H1 (cell line): ENCODE data around the gene OGFRL1. TPM values are rescaled to one million over a fixed set of nuclear protein-coding genes. Genes with fewer than 3 reads are reported as not detected.

Source experiments
- CTCF ChIA-PET: fragments of 300-600 bp; sonication (Branson Sonifier 250); formaldehyde crosslinking; loops from one replicate; lab custom pipeline; 2021; ENCODE audit not compliant: partially characterized antibody; lab: Charles Lee
- POLR2A ChIA-PET: fragments of 300-600 bp; sonication (Branson Sonifier 250); formaldehyde crosslinking; loops from one replicate; lab custom pipeline; 2021; ENCODE audit warnings: inconsistent platforms; ENCODE audit not compliant: partially characterized antibody; lab: Charles Lee
- DNase-seq, 2 experiments: peaks; one replicate each; pipeline versions ENCODE4 v3.0.0 to v3.0.0-alpha.2; 2010 to 2022; ENCODE audit warnings: low spot score in 2 of 2, low read depth in 1 of 2, mixed read lengths in 1 of 2
- FAIRE-seq: peaks from 2 replicates; lab custom pipeline; 2011; peaks lifted over from hg19 to GRCh38; lab: Jason Lieb, UNC
- H2AFZ ChIP-seq: 2 replicates; pipeline ENCODE4 v1.8.1; 2012; ENCODE audit warnings: low read length, inconsistent platforms
- H2AK5ac ChIP-seq: 2 replicates; pipeline ENCODE4 v1.6.1; 2013; ENCODE audit warnings: low read depth, low read length
- H2BK120ac ChIP-seq: replicated peaks from 2 replicates; pipeline ENCODE3; 2013; ENCODE audit warnings: low read depth, low read length, inconsistent platforms
- H2BK12ac ChIP-seq: 2 replicates; pipeline ENCODE4 v1.6.1; 2013; ENCODE audit warnings: low read depth, low read length
- H2BK15ac ChIP-seq: 2 replicates; pipeline ENCODE4 v1.6.1; 2013; ENCODE audit warnings: low read length
- H2BK20ac ChIP-seq: 2 replicates; pipeline ENCODE4 v1.6.1; 2013; ENCODE audit warnings: low read length
- H2BK5ac ChIP-seq: 2 replicates; pipeline ENCODE4 v1.6.1; 2013; ENCODE audit warnings: low read depth, low read length
- H3K14ac ChIP-seq: 2 replicates; pipeline ENCODE4 v1.6.1; 2013; ENCODE audit warnings: inconsistent platforms; ENCODE audit not compliant: insufficient read length
- H3K18ac ChIP-seq: 2 replicates; pipeline ENCODE4 v1.6.1; 2013; ENCODE audit warnings: low read length; ENCODE audit errors: extremely low read depth
- H3K23ac ChIP-seq: 2 replicates; pipeline ENCODE4 v1.6.1; 2013; ENCODE audit warnings: inconsistent platforms; ENCODE audit not compliant: insufficient read length
- H3K23me2 ChIP-seq: 2 replicates; pipeline ENCODE4 v1.6.1; 2013; ENCODE audit warnings: low read depth, low read length
- H3K27ac ChIP-seq: 2 replicates; pipeline ENCODE4 v1.6.1; 2011; ENCODE audit warnings: low read depth, low read length, inconsistent platforms
- H3K27me3 ChIP-seq, 4 experiments: replicated peaks in 1 of 4; 1 replicate in 1 of 4; 2 replicates in 3 of 4; pipeline versions ENCODE4 v1.6.1 to v1.8.1; 2011 to 2013; ENCODE audit warnings: low read length in 3 of 4, mild to moderate bottlenecking in 3 of 4, inconsistent platforms in 2 of 4, mixed read lengths in 2 of 4, moderate library complexity in 1 of 4; ENCODE audit not compliant: control insufficient read depth in 3 of 4, insufficient read depth in 3 of 4; ENCODE audit errors: extremely low read depth in 1 of 4
- H3K36me3 ChIP-seq, 4 experiments: 2 replicates each; pipeline versions ENCODE4 v1.6.1 to v1.8.1; 2011 to 2013; ENCODE audit warnings: mild to moderate bottlenecking in 4 of 4, low read length in 3 of 4, moderate library complexity in 2 of 4, control low read depth in 1 of 4, inconsistent platforms in 1 of 4; ENCODE audit not compliant: insufficient read depth in 4 of 4, control insufficient read depth in 2 of 4
- H3K4ac ChIP-seq: replicated peaks from 2 replicates; pipeline ENCODE3; 2013; ENCODE audit warnings: low read length, low read depth, mixed read lengths, inconsistent platforms; ENCODE audit not compliant: insufficient read length
- H3K4me1 ChIP-seq, 4 experiments: replicated peaks in 1 of 4; 1 replicate in 1 of 4; 2 replicates in 3 of 4; pipeline versions ENCODE4 v1.6.1 to v1.8.1; 2011 to 2013; ENCODE audit warnings: low read length in 3 of 4, inconsistent platforms in 2 of 4, mixed read lengths in 1 of 4; ENCODE audit not compliant: insufficient read depth in 4 of 4, control insufficient read depth in 3 of 4
- H3K4me2 ChIP-seq, 2 experiments: 2 replicates each; pipeline versions ENCODE4 v1.6.1 to v1.8.1; 2011 to 2013; ENCODE audit warnings: low read depth in 2 of 2, low read length in 2 of 2, control low read depth in 1 of 2, inconsistent platforms in 1 of 2, mild to moderate bottlenecking in 1 of 2; ENCODE audit not compliant: insufficient read depth in 1 of 2
- H3K4me3 ChIP-seq, 4 experiments: fragments of 200-600, 300-600 bp in 1 of 4; sonication (generic), shearing (Covaris generic), sonication (Bioruptor Twin) in 1 of 4; 2 replicates each; pipeline versions ENCODE4 v1.5.1 to v1.8.1; 2011 to 2016; ENCODE audit warnings: low read length in 4 of 4, low read depth in 3 of 4, control low read depth in 2 of 4, inconsistent platforms in 2 of 4, mild to moderate bottlenecking in 2 of 4, mixed read lengths in 1 of 4, moderate library complexity in 1 of 4; ENCODE audit not compliant: insufficient read depth in 2 of 4; ENCODE audit errors: extremely low read depth in 1 of 4
- H3K56ac ChIP-seq: replicated peaks from 2 replicates; pipeline ENCODE3; 2013; ENCODE audit warnings: low read depth, mild to moderate bottlenecking, mixed read lengths, low read length, inconsistent platforms; ENCODE audit not compliant: insufficient read length
- H3K79me1 ChIP-seq: 2 replicates; pipeline ENCODE4 v1.6.1; 2013; ENCODE audit warnings: low read depth, low read length, control low read depth
- H3K79me2 ChIP-seq, 2 experiments: 2 replicates each; pipeline versions ENCODE4 v1.6.1 to v1.8.1; 2012 to 2013; ENCODE audit warnings: low read length in 2 of 2, mild to moderate bottlenecking in 2 of 2, inconsistent platforms in 1 of 2; ENCODE audit not compliant: insufficient read depth in 2 of 2, control insufficient read depth in 1 of 2
- H3K9ac ChIP-seq, 4 experiments: replicated peaks in 1 of 4; 1 replicate in 1 of 4; 2 replicates in 3 of 4; pipeline versions ENCODE4 v1.6.1 to v1.8.1; 2011 to 2013; ENCODE audit warnings: low read depth in 3 of 4, low read length in 3 of 4, control low read depth in 2 of 4, mild to moderate bottlenecking in 2 of 4, moderate library complexity in 2 of 4, inconsistent platforms in 1 of 4; ENCODE audit errors: extremely low read depth in 1 of 4
- H3K9me3 ChIP-seq, 2 experiments: 2 replicates each; pipeline versions ENCODE4 v1.6.1 to v1.8.1; 2012 to 2013; ENCODE audit warnings: mild to moderate bottlenecking in 2 of 2, moderate library complexity in 2 of 2, control low read depth in 1 of 2, inconsistent platforms in 1 of 2, low read depth in 1 of 2, low read length in 1 of 2, mixed read lengths in 1 of 2; ENCODE audit not compliant: insufficient read depth in 2 of 2
- H4K20me1 ChIP-seq, 2 experiments: replicated peaks in 1 of 2; 2 replicates each; pipeline versions ENCODE3 to v1.8.1; 2011 to 2013; ENCODE audit warnings: inconsistent platforms in 2 of 2, low read length in 2 of 2, mild to moderate bottlenecking in 1 of 2; ENCODE audit not compliant: insufficient read depth in 2 of 2, control insufficient read depth in 1 of 2
- H4K5ac ChIP-seq: 2 replicates; pipeline ENCODE4 v1.6.1; 2013; ENCODE audit warnings: low read length, low read depth, mixed read lengths, inconsistent platforms; ENCODE audit not compliant: insufficient read length
- H4K8ac ChIP-seq: 2 replicates; pipeline ENCODE4 v1.8.0; 2013; ENCODE audit warnings: mild to moderate bottlenecking, moderate library complexity, low read length, inconsistent platforms; ENCODE audit not compliant: insufficient read depth; ENCODE audit errors: extremely low read depth
- H4K91ac ChIP-seq: replicated peaks from 2 replicates; pipeline ENCODE3; 2013; ENCODE audit warnings: low read length, mixed read lengths, inconsistent platforms; ENCODE audit not compliant: insufficient read length
- BRCA1 ChIP-seq: IDR thresholded peaks from 2 replicates; pipeline ENCODE4 v1.6.1; 2012; ENCODE audit warnings: low read depth, low read length, improper control_type of control experiment
- EZH2 ChIP-seq: fragments of 200-600 bp; sonication (generic); IDR thresholded peaks from 2 replicates; pipeline ENCODE4 v1.7.1; 2012; ENCODE audit warnings: low read depth, mild to moderate bottlenecking, moderate library complexity, low read length, inconsistent platforms; ENCODE audit not compliant: severe bottlenecking
- JUN ChIP-seq: IDR thresholded peaks from 2 replicates; pipeline ENCODE4 v1.6.1; 2011; ENCODE audit warnings: low read depth, mild to moderate bottlenecking, improper control_type of control experiment, low read length
- NRF1 ChIP-seq: IDR thresholded peaks from 2 replicates; pipeline ENCODE4 v1.6.1; 2011; ENCODE audit warnings: mild to moderate bottlenecking, low read depth, low read length, improper control_type of control experiment
- RFX5 ChIP-seq: IDR thresholded peaks from 2 replicates; pipeline ENCODE4 v1.6.1; 2011; ENCODE audit warnings: low read depth, low read length, improper control_type of control experiment, borderline replicate concordance
- SAP30 ChIP-seq: fragments of 300-600 bp; sonication (generic); IDR thresholded peaks from 2 replicates; pipeline ENCODE4 v1.7.1; 2012; ENCODE audit warnings: low read length, moderate library complexity, mild to moderate bottlenecking, inconsistent platforms; ENCODE audit not compliant: insufficient read depth, insufficient replicate concordance
- SIX5 ChIP-seq: IDR thresholded peaks from 2 replicates; pipeline ENCODE4 v1.6.1; 2011; ENCODE audit warnings: mild to moderate bottlenecking, low read depth, low read length
- SP2 ChIP-seq: IDR thresholded peaks from 2 replicates; pipeline ENCODE4 v1.6.1; 2012; ENCODE audit warnings: mild to moderate bottlenecking, low read length, inconsistent platforms
- TAF1 ChIP-seq: IDR thresholded peaks from 2 replicates; pipeline ENCODE4 v1.6.1; 2011; ENCODE audit warnings: mild to moderate bottlenecking, low read depth, low read length
- TAF7 ChIP-seq: optimal IDR thresholded peaks from 2 replicates; pipeline ENCODE3; 2011; ENCODE audit warnings: low read depth, mild to moderate bottlenecking, inconsistent platforms, low read length, moderate library complexity, borderline replicate concordance
- TBP ChIP-seq: IDR thresholded peaks from 2 replicates; pipeline ENCODE4 v1.6.1; 2011; ENCODE audit warnings: low read depth, low read length, improper control_type of control experiment
- TCF12 ChIP-seq: IDR thresholded peaks from 2 replicates; pipeline ENCODE4 v1.6.1; 2011; ENCODE audit warnings: low read depth, mild to moderate bottlenecking, low read length
- TEAD4 ChIP-seq: IDR thresholded peaks from 2 replicates; pipeline ENCODE4 v1.6.1; 2012; ENCODE audit warnings: low read depth, low read length, inconsistent platforms, mixed read lengths
- ZNF274 ChIP-seq: IDR thresholded peaks from 2 replicates; pipeline ENCODE4 v1.7.0; 2012; ENCODE audit warnings: low read length, borderline replicate concordance; ENCODE audit errors: extremely low read depth
- WGBS, 2 experiments: shearing (Covaris generic) in 1 of 2; methylation state at CpG; one replicate each; pipeline versions ENCODE4 v1.1.6 to v1.1.7; 2013 to 2015; ENCODE audit warnings: low lambda C conversion rate in 2 of 2, mixed read lengths in 2 of 2, inconsistent platforms in 1 of 2, low coverage in 1 of 2, missing lambda C conversion rate in 1 of 2; ENCODE audit not compliant: insufficient replicate concordance in 2 of 2, insufficient coverage in 1 of 2, insufficient read length in 1 of 2; ENCODE audit errors: extremely low coverage in 1 of 2, missing lambda C conversion rate in 1 of 2; 5-methylcytosine and 5-hydroxymethylcytosine counted together
- polyA plus RNA-seq, 7 experiments: library from polyadenylated mRNA; depleted of rRNA in 3 of 7; stranded (reverse) in 5 of 7; unstranded in 2 of 7; fragments of >200 nt in 5 of 7; fragments of 200-250 nt in 2 of 7; gene quantifications; 1 replicate in 5 of 7; 2 replicates in 1 of 7; 4 replicates in 1 of 7; pipeline versions ENCODE4 v1.2.1 to v1.2.3, GENCODE V29; 2011 to 2013; ENCODE audit warnings: missing spikeins in 2 of 7, mixed read lengths in 2 of 7
- total RNA-seq: library from RNA; stranded (reverse); fragmentation: NEBNext Ultra II Directional; extraction: Animal tissue kit (Norgen Biotek cat#: 25700); gene quantifications from 2 replicates; pipeline ENCODE4 v1.2.1, GENCODE V29; 2021
- TF ChIP-seq, protein P1 (sequence below): IDR thresholded peaks from 2 replicates; pipeline ENCODE4 v1.6.1; 2011; ENCODE audit warnings: low read depth, mild to moderate bottlenecking, low read length; ENCODE audit not compliant: insufficient read depth

The OGFRL1 gene
- total and polyA plus RNA-seq, 2 of the 8 experiments (the other 6 are each of a cell fraction or from before 2014, with no cell fraction given): 1.1 to 9.0 TPM

DNA sequence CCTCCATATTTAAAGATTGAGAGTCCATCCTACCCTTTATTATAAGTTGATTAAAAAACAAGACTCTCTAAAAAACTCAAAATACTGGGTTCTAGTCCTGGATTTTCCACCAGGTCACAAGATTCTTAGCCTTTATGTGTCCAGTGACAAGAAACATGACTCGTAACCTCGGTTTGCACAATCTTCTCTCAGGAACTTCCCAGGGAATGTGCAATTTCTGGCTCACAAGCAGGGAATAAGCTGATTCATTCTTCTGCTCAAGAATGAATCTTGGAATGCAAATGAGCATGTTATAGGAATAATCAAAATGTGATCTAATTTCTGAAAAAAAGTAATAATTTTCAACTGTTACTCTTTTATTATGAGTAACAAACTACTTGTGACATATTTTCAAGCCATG is 45.1 kb downstream of the OGFRL1 start:
- CTCF ChIA-PET: interaction anchor here (0.7 to 1.2 kb wide), 2 partner anchors 15 to 141 kb away, joined by 3 read pairs; no protein-coding TSS in a partner anchor
- no peak for FAIRE-seq
- TF ChIP-seq BRCA1 (no peak), TBP (no peak), TAF1 (no peak), TCF12 (no peak), SIX5 (no peak), RFX5 (no peak), NRF1 (no peak), JUN (no peak), EZH2 (no peak), TAF7 (no peak), TEAD4 (no peak), SP2 (no peak), ZNF274 (no peak), SAP30 (no peak)
- TF ChIP-seq, protein P1, sequence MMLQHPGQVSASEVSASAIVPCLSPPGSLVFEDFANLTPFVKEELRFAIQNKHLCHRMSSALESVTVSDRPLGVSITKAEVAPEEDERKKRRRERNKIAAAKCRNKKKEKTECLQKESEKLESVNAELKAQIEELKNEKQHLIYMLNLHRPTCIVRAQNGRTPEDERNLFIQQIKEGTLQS: no peak

More for the DNA sequence above, 45.1 kb downstream of the OGFRL1 start:
- H2AFZ ChIP-seq: no peak overlapping the region
- no peaks in the 10 kb centered on the region for H3K79me2 ChIP-seq
- H3K4me1 ChIP-seq: peaks cover 0 to 5% (median 2%) of the 10 kb centered on the region in 4 experiments; a peak in 2 of 7 replicates
- H3K36me3 ChIP-seq: no peaks in the 10 kb centered on the region
- no peak overlapping the region for H4K8ac ChIP-seq
- no peak overlapping the region for H2BK5ac ChIP-seq
- no peak overlapping the region for H2BK20ac ChIP-seq
- H3K79me1 ChIP-seq: no peaks in the 10 kb centered on the region
- no peak for DNase-seq
- no peaks in the 10 kb centered on the region for H4K20me1 ChIP-seq
- no peak overlapping the region for H3K23ac ChIP-seq
- H3K27ac ChIP-seq: no peak overlapping the region
- H2AK5ac ChIP-seq: no peak overlapping the region
- H2BK15ac ChIP-seq: no peak overlapping the region
- POLR2A ChIA-PET: no interaction called here
- no peak overlapping the region for H3K4me3 ChIP-seq
- no peak overlapping the region for H3K14ac ChIP-seq
- no peak overlapping the region for H2BK120ac ChIP-seq
- H2BK12ac ChIP-seq: no peak overlapping the region
- no peak overlapping the region for H4K5ac ChIP-seq
- no peak overlapping the region for H4K91ac ChIP-seq
- no peaks in the 10 kb centered on the region for H3K9me3 ChIP-seq
- H3K27me3 ChIP-seq: no peaks in the 10 kb centered on the region
- H3K4ac ChIP-seq: no peak overlapping the region
- H3K23me2 ChIP-seq: no peaks in the 10 kb centered on the region; the same call in 1 of the 2 replicates
- H3K18ac ChIP-seq: no peak overlapping the region
- no peak overlapping the region for H3K4me2 ChIP-seq
- 89% methylated on average over 2 of the region's 2 CpGs; no CpG with 5 or more reads in 1 of the 2 experiments for WGBS, 2 experiments
- no peak overlapping the region for H3K9ac ChIP-seq
- H3K56ac ChIP-seq: no peak overlapping the region
